Testis (tissue), 2 donors: ENCODE results near the gene KRT6B.

Source experiments
- CTCF ChIP-seq, 3 experiments: fragments of 450-650 bp in 2 of 3; fragments of 200-600 bp in 1 of 3; sonication (generic) in 1 of 3; IDR thresholded peaks; one replicate each; pipeline ENCODE4 v1.5.1; 2016 to 2019; ENCODE audit warnings: antibody characterized with exemption in 3 of 3, mild to moderate bottlenecking in 2 of 3, moderate library complexity in 1 of 3
- POLR2A ChIP-seq: fragments of 450-650 bp; IDR thresholded peaks from one replicate; pipeline ENCODE4 v1.6.1; 2017; ENCODE audit warnings: antibody characterized with exemption, mild to moderate bottlenecking, moderate library complexity

DNA sequence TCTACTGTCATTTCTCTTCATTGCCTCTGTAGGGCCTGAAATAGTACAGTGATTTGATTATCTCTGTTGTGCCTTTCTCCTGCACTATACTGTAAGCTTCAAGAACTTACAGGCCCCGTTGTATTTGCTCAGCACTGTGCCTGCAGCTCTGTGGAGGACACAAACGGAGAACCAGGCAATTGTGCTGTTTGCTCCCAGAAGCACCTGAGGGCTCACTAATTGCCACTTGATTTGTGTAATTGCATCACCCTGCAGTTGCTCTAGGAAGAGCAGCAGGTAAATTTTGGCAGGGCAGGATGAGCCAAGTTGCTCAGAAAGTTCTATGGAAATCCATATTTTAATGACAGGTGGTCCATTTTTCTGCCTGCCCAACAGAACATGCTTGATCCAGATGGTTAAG is 34.2 kb downstream of the KRT6B start:
- TF ChIP-seq CTCF (IDR thresholded peaks at IDR 0.05): no peak
- no peak for TF ChIP-seq POLR2A
